OCI-M2 (cell line): ENCODE results near the gene RNMT.
"Not testable (repeated sequence)": the region's sequence is repeated elsewhere in the genome, so short reads cannot be mapped to it uniquely, and the experiment has no call there.

Source experiments
- DNase-seq: peaks from one replicate; lab custom pipeline; 2025; ENCODE audit not compliant: unreplicated experiment; lab: John Stamatoyannopoulos, UW

Gene RNMT

DNA sequence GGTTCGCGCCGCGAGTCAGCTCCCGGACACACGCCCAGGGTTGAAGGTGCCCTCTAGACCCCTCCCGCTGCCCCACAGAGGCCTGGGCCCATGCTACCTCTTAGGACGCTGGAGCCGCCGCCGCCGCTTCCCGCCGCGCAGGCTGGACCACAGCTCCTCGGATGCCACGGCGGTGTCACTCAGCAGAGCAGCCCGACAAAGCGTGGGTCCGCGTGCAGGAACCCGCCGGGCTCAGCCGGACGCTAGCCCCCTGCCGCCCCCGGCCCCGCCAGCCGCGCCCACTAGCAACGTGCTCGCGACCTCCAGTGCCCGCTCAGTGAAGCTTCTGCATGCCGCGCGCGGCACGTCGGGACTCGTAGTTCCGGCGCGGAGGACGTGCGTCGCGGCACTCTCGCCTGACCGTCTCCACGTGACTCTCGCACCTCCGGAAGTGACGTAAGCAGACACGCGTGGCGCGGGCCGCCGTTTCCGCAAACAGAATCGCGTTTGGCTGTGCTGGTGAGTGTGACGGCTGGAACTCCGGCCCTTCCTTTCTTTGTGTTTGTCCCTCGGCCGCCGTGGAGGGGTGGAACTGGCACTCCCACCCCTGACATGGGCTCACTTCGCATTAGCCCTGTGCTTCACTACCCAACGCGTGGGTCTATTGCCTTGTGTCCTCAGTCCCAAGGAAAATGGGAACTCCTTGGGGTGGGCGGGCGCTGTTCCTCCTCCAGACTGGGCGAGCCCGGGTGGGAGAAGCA lies at the start of gene RNMT, which contains the start of gene FAM210A:
Gene RNMT (plus strand): TSS at position 442 of the 740 bp plus-strand sequence. CDS start 4,845 bp downstream, outside the sequence.
Gene FAM210A (minus strand): TSS at position 327 of the 740 bp plus-strand sequence. CDS start 44,481 bp downstream, outside the sequence.
- peak; percentile 46 for DNase-seq

DNA sequence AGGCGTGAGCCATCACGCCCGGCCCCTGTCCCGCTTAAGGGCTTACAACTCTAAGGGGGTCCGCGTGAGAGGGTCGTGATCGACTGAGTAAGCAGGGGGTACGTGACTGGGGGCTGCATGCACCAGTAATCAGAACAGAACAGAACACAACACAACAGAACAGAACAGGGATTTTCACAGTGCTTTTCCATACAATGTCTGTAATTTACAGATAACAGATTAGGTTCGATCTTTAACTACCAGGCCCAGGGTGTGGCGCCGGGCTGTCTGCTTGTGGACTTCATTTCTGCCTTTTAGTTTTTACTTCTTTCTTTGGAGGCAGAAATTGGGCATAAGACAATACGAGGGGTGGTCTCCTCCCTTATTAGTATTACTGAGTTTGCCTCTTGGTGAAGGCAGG lies 49.1 kb upstream of the RNMT start:
- DNase-seq = not testable (repeated sequence)

DNA sequence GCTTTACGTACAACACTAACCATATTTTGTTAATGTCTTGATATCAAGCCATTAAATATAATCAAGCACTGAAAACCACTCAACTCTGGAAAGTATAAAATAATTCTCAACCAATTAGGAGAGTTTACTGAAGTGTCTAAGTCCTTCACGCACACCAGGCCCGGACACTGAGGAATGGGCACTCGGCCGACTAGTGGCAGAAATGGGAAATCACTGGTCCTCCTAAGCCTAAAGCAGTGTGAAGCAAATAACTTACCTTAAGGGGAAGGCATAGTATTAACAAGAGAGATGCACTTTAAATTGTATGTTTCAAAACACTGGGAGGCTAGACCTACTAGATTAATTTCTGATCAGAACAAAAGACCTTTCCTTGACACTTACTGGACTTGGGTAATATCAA lies 45.9 kb upstream of the RNMT start:
- DNase-seq = no peak

DNA sequence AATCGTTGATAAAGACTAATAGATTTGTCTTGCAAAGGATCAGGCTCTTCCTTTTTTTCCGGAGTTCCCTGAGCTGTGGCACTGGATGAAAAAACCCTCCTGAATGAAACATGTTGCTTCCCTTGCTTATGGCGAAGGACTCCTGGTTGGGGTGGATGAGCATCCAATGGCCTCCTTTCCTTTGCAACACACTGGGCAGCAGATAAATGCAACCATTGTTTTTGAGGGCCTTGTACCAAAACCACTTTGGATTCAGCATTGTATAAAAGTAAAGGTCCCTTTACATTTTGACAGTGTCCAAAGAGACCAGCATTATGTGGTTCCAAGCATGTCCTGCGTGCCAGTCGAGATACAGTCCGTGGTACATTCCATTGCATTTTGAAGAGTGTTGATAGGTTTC lies 44.8 kb upstream of the RNMT start:
- DNase-seq = no peak

DNA sequence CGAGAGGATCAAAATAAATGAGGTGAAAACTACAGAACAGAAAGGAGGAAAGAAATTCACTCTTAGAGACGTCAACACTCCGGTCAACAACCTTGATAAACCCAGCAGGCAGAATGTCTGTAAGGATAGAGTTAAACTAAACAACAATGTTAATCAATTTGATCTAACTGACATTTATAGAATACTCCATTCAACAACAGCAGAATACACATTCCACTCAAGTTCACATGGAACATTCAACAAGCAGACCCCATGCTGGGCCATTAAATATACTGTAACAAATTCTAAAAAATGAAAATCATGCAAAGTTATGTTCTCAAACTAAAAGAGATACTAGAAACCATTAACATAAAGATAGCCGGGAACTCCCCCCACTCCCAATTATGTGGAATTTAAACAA lies 41.9 kb upstream of the RNMT start:
- no peak for DNase-seq

DNA sequence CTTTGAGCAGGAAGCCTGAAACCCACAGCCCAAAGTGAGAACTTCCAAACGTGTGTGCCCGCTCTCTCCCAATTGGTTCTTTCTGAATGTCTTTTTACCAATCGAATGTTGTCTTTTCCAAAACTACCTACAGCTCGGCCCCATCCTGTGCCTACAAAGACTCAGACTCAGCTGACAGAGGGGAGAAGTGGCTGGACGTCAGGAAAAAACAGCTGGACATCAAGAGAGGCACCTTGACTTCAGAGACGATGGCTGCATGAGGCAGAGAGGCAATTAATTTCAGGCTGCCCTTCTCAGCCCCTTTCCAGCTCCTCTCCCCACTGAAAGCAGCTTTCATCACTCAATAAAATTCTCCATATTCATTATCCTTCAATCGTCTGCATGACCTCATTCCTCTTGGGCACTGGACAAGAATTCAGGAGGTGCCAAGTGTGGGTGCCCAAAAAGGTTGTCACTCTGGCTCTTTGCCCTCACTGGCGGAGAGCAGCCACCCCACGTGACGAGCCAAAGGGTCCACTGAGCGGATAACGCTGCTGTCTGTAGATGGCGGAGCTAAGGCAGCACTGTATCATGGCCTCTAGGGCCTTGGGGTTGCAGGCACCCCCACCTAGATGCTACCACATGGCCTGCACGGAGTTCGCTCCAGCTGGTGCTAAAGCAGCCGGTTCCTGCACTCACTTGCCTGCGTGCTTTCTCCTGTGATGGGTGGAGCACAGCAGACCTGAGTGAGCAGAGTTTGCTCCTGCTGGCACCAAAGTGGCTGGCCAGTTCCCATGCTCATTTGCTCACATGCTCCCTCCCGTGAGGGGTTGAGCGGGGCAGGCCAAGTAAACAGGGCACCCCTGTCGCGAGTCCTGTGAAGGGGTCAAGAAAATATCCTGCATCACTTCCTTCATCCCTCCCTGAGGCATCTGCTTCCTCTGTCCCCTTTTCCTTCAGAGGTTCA lies 38.0 kb upstream of the RNMT start:
- no peak for DNase-seq

DNA sequence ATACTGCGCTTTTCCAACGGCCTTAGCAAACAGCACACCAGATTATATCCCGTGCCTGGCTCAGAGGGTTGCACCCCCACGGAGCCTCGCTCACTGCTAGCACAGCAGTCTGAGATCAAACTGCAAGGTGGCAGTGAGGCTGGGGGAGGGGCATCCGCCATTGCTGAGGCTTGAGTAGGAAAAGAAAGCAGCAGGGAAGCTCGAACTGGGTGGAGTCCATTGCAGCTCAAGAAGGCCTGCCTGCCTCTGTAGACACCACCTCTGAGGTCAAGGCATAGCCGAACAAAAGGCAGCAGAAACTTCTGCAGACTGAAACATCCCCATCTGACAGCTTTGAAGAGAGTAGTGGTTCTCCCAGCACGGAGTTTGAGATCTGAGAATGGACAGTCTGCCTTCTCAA lies 36.4 kb upstream of the RNMT start:
- not testable (repeated sequence) for DNase-seq

DNA sequence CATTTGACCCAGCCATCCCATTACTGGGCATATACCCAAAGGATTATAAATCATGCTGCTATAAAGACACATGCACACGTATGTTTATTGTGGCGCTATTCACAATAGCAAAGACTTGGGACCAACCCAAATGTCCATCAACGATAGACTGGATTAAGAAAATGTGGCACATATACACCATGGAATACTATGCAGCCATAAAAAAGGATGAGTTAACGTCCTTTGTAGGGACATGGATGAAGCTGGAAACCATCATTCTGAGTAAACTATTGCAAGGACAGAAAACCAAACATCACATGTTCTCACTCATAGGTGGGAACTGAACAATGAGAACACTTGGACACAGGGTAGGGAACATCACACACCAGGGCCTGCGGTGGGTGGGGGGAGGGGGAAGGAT lies 31.1 kb upstream of the RNMT start:
- DNase-seq = not testable (repeated sequence)

DNA sequence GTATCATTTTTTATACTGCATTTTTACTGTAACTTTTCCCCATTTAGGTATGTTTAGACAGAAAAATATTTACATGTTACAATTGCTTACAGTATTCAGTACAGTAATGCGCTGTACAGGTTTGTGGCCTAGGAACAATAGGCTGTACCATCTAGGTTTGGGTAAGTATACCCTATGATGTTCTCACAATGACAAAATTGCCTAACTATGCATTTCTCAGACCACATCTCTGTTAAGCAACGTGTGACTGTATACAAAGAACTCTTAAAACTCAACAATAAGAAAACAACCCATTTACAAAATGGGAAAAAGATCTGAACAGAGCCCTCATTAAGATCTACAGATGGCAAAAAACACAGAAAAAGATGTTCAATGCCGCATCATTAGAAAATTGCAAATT lies 29.5 kb upstream of the RNMT start:
- DNase-seq = no peak

DNA sequence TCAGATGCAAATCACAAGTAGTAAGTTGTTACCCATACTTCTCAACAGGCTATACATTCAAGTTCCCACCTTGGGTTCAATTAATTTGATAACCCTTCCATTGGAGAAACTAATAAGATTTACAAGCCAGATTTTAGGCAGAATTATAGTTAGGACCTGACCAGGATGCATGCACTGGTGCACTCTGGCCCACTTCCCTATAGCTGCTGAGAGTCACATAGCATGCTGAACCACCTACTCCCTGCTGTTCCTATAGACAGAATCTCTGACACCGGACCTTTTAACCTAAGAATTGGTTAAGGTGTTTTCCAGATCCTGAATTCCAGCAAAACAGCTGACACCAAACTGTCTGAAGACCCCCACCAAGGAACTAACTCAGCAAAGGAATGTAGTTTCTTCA lies 26.3 kb upstream of the RNMT start:
- DNase-seq = no peak

DNA sequence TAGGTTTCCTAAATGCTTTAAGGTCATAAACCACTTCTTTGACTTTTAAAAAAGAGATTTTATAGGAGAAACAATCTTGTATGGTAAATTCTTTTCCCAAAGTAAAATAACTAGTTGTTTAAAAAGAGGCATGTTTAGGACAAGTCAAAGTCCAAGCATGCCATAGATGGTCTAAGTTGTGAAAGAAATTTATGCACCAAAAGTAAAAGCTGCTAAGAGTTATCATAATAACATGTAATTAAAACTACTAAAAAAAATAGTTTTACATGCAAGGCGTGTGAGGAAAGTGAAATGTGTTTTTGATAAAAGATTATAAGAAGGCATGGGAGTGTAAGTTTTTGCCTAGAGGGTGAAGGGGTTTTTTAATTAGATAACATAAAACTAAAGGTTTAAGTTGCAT lies 22.6 kb upstream of the RNMT start:
- DNase-seq = no peak

DNA sequence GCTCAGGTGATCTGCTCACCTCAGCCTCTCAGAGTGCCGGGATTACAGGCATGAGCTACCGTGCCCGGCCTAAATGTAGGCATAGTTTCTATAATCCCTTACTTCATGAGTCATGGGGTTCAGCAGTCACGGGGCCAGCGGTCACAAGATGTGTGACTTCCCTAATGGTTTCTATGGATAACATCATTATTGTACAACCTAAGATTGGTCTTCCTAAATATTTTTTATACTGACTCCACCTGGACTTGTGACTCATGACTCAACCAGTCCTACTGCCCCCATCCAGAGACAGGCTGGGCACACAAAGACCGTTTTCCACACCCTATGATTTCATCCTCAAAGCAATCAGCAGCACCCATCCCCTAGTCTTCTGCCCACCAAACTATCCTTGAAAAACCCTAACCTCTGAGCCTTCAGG lies 16.1 kb upstream of the RNMT start:
- DNase-seq = no peak

DNA sequence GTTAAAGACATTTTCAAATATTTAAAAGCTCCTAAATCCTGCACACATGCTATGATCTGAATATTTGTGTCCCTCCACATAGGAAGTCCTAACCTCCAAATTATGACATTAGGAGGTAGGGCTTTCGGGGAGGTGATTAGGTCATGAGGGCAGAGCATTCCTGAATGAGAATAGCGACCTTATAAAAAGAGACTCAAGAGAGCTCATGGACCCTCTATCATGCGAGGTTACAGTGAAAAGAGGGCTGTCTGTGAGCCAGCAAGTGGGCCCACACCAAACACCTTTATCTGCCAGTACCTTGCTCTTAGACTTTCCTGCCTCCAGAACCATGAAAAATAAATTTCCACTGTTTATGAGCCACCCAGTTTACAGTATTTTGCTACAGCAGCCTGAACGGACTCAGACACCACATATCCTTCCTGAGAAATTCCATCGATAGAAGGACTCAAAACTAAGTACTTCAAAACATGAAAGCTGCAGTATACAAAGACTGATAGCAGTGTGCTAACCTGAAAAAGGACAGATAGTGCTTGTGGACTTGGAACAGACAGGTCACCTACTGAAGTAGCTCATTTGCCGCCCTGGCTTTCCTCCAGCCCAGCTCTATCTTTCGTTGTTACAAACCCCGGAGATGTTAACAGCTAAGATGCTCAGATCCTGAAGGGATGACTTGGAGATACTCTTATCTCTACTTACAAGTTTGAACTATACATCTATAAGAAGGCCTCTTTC lies 13.9 kb upstream of the RNMT start:
- no peak for DNase-seq

DNA sequence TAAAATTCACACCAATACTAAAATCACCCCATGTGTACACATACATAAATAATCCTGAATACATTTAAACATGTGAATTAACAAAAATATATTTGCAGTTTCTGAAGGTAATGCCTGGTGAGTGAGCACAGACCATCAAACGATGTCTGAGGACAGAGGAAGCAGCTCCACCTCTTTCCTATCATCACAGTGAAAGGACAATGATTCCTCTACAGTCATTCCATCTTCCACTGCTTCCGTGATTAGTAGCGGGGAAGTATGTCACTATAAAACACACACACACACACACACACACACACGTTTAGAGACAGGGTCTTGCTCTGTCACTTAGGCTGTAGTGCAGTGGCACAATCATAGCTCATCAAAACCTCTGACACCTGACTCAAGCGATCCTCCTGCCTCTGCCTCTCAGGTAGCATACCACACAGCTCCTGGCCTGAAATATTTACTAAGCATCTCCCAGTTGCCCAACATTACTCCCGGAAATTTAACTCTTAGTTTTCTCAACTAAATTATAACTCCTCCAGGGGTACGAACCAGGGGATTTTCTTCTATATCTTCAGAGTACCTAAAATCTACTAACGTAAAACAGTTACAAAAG lies 12.9 kb upstream of the RNMT start:
- no peak for DNase-seq

DNA sequence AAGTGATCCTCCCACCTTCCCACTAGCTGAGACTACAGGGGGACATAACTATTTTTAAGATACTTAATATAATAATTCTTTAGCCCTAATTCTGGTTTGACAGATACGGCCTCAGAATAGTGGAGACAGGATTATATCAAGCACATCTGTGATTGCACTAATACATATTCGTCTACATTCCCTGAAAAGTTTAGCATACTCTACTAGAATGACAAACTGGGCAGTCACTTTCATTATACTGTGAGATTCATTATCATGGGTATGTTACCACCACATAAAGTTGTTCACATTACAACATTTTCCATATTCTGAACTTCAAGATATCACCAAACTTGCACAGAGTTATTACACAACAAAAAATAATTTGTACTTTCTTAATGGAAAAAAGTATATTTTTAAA lies 11.1 kb upstream of the RNMT start:
- no peak for DNase-seq

DNA sequence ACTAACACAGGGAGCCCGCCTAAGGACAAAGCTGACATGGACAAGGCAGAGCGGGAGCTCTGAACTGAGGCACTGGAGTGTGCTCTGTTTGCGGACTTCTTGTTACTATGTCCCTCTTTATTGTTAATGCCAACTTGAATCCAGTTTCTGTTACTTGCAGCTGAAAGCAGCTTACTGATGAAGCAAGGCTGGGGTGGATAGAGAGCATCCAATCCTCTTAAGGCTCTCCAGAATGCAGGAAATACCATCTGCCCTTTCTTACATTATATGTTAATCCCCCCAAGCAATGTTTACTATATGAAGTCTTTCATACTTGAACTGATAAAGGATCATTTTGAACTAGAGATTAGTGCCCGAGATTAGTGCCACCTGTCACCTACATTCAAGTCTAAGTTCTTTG lies 9.6 kb upstream of the RNMT start:
- no peak for DNase-seq

DNA sequence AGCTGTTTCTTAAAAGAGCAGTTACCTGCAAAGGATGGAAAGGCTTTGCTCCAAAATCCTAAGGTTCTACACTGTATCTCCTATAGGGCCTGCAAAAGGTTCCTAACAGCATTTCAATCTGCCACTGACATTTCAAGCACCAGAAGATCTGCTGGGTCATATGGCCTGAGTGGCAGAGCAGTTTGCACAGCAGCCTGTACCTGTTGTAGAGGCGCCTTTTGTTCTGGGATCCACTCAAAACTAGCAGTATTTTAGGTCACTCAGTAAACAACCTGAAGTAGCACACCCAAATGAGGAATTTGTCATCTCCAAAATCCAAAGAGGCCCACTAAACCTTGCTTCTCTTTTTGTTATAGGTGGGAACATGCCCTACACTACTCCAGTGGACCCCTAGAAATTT lies 6.3 kb upstream of the RNMT start:
- DNase-seq = no peak

DNA sequence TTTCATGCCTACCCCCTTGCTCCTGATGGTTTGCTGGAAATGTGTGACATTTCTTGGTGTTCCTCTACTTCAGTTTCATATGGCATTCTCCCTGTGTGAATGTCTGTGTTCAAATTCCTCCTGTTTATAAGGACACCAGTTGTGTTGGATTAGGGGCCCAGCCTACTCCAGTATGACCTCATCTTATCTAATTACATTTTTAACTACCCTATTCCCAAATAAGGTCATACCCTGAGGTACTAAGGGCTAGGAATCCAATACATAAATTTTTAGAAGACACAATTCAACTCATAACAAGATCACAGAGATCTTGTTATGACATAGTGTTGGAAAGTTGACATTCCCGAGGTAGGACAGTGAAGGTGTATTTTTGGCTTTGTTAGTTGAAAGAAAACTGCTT lies 5.6 kb upstream of the RNMT start:
- no peak for DNase-seq

DNA sequence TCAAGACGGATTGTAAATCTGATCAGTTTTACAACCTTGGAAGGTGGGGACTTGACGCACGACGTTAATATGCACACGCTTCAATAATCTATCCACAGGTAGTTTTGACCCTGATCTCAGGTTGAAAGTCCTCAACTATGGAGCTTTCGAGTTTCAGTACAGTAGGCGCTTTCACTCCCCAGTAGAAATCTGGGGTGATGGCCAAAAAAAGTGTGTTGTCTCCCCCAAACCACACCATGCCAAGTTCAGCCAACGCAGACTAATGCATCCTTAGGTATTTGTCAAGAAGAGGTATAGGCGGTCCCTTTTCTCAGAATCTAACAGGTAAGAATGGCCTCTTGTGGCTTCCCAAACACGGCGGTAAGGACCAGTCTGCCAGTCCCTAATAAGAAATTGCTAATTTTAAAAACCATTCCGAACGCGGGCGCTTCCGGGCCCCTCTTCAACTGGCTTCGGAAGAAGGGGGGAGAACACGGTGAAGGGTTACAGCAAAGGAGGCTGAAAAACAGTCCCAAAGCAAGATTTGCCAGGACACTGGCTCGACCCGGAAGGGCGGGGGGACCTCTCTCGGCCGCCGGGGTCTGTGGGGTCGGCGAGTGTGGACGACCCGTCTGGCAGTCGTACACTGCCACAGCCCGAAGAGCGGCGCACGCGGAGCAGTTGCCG lies 774 bp upstream of the RNMT start:
- DNase-seq = no peak

DNA sequence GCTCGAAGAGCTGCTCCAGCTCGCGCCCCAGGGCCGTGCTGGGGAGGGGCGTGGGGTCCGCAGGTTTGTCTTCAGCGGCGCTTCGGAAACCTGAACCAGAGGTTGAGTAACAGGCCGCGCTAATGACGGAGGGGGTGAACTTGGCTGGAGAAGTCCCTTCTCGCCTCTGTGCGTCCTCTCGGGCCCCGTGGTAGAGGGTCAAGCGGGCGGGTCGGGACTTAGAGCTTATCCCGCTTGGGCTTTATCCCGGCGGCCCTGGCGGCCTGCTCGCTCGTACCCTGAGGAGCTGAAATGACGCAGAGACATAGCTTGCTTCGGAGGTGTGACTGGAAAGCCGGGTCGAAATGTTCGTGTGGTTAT lies 479 bp downstream of the RNMT start:
- DNase-seq = no peak

DNA sequence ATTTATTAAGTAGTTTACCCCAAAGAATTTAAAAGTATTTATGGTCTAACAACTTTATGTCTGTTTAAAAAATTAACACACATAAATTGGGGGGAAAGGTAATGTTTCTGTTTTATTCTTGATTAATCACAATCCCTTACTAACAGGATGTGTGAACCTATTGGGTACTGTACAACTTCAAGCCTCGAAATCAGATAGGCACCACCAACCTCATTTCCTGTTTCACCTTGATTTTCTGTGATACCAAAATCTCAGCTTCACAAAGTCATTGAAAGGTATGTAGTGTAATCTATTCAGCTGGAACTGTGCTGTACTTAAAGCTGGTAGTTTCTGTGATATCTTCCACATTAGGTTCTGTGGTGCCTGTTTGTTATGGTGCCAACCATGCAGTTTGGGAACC lies 4.0 kb downstream of the RNMT start:
- no peak for DNase-seq
